Stimulated activated CD8-positive, alpha-beta memory T cell treated with anti-CD3 and anti-CD28 coated beads, Interleukin-12 subunit alpha, Interleukin-12 subunit beta, amount 100 ng/mL, for 1 hour (primary cell): ENCODE data around the gene OR5M8.

Experiments
- DNase-seq: peaks from one replicate; pipeline ENCODE4 v3.0.0-alpha.2; 2020; ENCODE audit warnings: low read depth

OR5M8 gene

DNA sequence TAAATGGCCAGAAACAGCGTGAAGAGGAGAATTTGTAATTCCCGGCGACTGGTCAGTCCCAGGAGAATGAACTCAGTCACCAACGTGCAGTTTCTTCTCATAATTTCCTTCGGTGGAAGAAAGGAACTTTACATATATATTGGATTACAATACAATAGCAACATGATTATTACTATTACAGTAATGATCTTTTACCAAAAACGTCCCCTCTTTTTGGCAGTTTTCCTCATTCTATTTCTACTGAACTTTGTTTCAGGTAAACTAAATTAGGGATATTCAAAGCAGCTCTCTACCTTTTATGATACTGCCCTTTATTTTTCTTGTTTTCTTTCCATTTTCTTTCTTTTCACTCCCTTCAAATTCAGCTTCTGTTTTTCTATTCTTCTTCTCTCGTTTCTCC is at the start of gene OR5M8:
Gene OR5M8 (minus strand): TSS at position 101 of the 400 bp plus-strand sequence. CDS start 0 bp downstream, at position 101.
- no peak for DNase-seq

DNA sequence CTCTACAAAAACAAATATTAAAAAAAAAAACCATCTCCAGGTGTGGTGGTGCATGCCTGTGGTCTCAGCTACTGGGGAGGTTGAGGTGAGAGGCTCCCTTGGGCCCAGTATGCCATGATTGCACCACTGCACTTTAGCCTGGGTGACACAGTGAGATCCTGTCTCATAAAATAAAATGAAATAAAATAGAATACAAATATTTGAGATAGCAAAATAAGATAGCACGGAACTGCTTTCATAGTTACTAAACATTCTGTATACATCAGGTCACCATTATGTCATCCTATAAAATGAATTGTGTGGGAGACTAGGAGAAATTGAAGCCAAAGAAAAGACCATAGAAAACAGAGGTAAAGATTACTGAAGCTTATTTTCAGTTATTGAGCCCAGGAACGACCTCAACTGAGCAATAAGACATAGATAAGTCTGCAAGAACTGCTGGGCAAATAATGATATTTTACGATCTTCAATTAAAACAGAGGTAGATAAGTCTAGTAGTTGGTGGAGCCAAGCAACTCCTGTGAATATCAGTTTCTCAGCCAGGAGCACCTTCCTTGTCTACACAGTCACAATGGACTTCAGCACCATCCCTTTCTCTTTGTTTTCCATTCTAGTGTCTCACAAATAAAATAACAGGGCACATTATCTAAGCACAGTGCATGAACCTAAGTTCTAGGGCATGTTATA is 42.0 kb upstream of the OR5M8 start:
- DNase-seq, result no peak

DNA sequence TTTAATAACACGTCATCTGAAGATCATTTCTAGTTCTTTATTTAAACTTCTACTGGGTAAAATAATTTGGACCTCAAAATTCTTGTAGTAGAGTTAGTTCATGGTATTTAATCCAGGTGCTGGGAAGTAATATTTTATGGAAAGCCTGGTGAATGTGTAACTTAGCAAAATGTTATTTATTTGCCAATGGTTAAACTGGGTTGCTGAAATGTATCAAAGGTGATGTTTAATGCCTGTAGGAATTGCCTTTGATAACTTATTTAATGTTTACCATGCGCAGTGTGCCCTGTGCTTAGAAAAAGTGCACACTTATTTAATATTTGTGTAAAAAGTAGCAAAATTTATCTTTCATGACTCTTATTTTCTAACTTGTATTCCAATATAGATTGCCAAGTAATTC is 40.7 kb upstream of the OR5M8 start:
- no peak for DNase-seq

DNA sequence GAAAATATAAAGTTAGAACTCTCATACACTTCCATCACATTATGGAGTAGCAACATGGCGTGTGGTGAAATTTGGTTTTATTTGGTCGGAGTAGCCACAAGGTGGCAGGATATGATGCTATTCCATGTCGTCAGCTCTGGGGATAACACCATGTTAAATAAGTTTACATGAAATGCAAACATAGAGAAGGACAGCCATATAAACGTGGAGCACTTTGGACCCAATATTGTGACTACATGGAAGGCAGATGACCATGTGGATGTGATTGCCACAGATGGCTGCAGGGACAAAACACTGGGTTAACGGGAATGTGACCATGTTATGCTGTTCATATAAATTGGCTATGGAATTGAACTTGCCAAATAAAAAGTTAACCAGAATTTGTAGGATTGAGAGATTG is 30.8 kb upstream of the OR5M8 start:
- DNase-seq, result no peak

DNA sequence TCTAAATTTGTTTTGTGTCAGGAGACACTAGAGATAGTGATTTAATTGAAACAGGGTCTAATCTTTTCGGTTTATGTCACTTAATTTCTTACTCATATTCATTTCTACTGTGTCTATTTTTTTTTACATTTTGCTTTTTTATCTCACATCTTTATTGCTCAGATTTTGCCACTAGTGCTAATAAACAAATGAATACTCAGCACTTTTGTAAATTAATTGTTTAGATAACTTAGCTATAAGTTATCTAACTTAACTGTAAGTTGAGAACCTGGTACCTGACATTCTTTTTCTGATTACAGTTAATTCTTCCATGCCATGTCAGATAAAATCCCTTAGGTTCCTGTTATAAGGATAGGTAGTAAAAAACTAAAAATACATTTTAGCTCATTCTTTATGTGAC is 22.1 kb upstream of the OR5M8 start:
- no peak for DNase-seq

DNA sequence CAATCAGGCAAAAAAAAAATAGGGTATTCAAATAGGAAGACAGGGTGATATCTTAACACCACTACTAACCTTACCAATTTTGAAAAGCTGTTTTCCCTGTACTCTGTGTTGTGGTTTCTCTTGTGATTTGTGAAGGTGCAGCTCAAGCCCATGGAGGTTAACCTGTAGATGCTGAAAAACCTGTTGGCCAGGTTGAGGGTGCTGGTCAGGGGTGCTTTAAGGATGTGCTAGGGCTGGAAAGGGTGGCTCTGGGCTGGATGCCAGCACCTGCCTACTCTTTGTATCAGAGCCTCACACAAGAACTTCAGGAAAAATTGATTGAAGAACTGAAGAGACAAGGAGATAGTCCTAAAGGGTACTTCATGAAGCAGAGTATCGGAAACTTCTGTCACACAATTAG is 18.3 kb upstream of the OR5M8 start:
- DNase-seq, result no peak

DNA sequence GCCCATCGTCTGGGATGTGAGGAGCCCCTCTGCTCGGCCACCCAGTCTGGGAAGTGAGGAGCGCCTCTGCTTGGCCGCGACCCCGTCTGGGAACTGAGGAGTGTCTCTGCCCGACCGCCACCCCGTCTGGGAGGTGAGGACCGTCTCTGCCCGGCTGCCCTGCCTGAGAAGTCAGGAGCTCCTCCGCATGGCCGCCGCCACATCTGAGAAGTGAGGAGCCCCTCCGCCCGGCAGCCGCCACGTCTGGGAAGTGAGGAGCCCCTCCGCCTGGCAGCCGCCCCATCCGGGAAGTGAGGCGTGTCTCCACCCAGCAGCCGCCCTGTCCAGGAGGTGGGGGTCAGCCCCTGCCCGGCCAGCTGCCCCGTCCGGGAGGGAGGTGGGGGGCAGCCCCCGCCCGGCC is 5.8 kb upstream of the OR5M8 start:
- no peak for DNase-seq

DNA sequence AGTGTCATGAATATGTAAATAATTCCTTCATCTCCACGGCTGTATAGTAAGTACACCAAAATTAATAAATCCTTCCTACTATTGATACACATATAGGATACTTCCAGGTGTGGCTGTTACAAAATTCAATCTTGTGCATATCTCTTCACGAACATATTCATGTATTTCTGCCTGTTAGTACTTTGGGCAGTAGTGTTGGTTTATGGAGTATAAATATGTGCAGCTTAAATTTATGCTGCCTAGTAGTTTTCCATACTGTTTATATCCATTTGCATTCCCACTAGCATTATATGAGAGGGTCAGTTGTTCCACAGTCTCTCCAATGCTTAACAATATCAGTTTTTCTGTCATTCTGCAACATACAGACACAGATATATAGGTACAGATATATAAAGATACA is 3.9 kb upstream of the OR5M8 start:
- no peak for DNase-seq

DNA sequence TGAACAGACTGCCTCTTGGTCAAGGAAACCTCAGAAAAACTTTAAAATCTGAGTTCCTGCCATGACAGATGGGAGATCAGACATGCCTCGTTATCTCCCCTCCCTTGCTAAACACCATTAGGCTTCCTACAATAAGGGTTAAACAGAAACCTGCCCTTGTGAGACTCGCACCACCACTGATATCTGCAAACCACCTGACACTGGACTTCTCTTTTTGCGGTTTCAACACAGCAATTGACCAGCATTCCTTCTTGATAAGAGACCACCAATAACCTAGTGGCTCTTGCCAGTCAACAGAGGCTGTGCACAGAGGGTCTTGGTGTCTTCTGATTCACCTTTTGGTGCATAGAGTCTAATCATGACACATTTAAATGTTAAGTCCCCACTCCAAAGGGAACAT is 4.4 kb downstream of the OR5M8 start:
- no peak for DNase-seq

DNA sequence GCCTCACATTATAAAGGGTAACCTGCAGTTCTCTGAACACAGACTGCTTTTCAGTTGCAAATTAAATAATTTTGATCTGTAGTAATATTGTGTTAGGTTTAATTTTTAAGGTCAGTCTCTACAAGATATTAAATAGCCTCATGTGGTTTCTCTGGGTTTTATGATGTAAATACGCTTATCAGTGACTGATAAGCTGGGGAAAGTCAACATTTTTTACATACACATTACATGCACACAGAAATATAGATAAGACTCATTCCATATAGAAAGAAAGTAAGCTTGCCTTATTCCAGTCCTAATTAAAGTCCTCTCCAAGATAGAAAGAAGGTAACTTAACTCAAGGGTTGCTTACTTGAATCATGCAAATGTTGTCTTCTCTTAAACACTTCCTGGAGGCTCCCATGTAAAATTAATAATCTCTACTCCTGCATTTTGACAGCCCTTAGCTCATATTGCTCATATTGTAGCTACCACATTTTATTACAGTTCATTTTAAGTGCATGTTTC is 16.4 kb downstream of the OR5M8 start:
- DNase-seq, result no peak

DNA sequence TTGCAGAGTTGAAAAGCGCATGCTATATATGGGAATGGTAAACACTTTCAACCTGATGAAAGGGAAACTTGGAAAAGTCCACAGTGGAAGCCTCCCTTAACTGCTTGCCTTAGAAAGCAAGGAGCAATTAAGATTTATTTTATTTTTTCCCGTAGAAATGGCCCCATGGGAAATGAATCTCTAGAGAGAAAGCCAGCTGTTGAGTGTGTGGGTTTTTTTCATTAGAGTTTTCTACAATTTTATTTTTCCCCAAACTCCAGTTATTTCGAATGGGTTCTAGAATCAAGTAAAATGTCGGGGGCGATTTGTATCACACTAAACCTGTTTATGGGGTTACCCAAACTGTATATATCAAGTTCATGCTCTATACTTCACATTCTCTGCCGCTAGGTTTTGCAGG is 17.9 kb downstream of the OR5M8 start, which contains the start of gene OR5M3:
Gene OR5M3 (minus strand): TSS at position 101 of the 400 bp plus-strand sequence. CDS start 2,855 bp downstream, outside the sequence.
- DNase-seq, result no peak

DNA sequence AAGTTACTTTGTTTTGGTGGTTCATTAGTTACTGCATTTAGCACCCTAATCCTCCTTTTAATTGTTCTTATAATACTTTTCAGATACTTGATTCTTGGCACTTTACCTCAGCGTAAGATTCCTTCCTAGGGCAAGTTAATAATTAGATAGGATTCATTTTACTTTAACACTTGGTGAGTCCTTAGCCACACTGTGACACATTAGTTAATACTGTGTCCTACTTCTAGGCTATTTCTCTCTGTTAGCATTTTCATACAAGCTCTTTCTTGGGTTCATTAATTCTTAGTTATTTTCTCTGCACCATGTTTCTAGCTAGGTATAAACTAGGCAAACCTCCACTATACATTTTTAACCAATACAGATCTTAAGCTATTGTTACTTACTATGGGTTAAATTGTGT is 34.1 kb downstream of the OR5M8 start:
- DNase-seq, result no peak

DNA sequence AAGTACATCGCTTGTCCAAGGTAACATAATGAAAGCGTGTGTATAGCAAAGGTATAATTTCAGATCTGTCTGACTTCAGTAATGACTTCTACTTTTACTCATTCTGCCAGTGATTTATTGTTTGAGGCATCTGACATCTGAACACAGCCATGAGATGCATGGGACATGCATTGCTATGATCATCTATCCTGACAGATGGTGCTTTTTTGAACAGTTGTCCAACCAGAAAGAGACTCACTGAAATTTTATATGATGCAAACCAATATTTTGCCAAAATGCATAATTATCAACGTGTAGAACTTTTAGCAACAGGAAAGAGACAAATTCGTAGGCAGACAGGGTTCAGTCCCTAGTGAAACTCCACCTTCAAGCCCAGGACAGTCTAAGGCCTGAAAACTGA is 37.6 kb downstream of the OR5M8 start:
- DNase-seq, result no peak
